ENCODE data around the gene RGL2. TPM values are rescaled to one million over a fixed set of nuclear protein-coding genes. Genes with fewer than 3 reads are reported as not detected.
A peak's percentile ranks its signal among the peaks of the same experiment; 100 is the strongest.

The RGL2 gene
- total RNA-seq, 1 experiment from 2014 or later, result 84.4 TPM

- Histone ChIP-seq H3K27me3 (ENCODE audit: control insufficient read depth, insufficient read depth, low read length) (no peaks in the 10 kb centered on the region), H3K4me3 (ENCODE audit: low read depth in 2 of 2, low read length in 2 of 2) (no peak overlapping the region), H3K36me3 (ENCODE audit: control insufficient read depth, insufficient read depth, low read length) (no peaks in the 10 kb centered on the region), H3K4me1 (ENCODE audit: control insufficient read depth, insufficient read depth, low read length) (peaks cover 25% of the 10 kb centered on the region), H3K27ac (ENCODE audit: low read length) (peak overlapping the region; percentile 81), H3K9me3 (ENCODE audit: control insufficient read depth, insufficient read depth, low read depth, low read length) (no peaks in the 10 kb centered on the region)
- CTCF ChIA-PET, result no interaction called here
- intact Hi-C loops (cut with micrococcal nuclease; ENCODE audit: unreplicated experiment), result no loop called here
- POLR2A ChIA-PET, result no interaction called here
- TF ChIP-seq SIN3A (IDR thresholded peaks at IDR 0.05; ENCODE audit: borderline replicate concordance, insufficient read depth, low read depth, low read length) (no peak), TCF7L2 (IDR thresholded peaks at IDR 0.05; ENCODE audit: low read depth, low read length) (peak; percentile 92), POLR2AphosphoS5 (IDR thresholded peaks at IDR 0.05; ENCODE audit: low read depth, low read length) (no peak)
- in situ Hi-C loops (cut with HindIII; ENCODE audit: low pct_unique_long_range_greater_than_20kb, low sequenced_read_pairs), result no loop called here
- ATAC-seq, result peak; percentile 59
- no TSS peak for BruUV-seq (replicated peaks)
- DNase-seq (ENCODE audit: low read depth, low spot score), result no peak
Observed at GRCh38 chr6:33259032-33259431, 39.7 kb downstream of the RGL2 start.

GRCh38 chr6:33254591-33254990 is 44.2 kb downstream of the RGL2 start:
- H3K4me1 ChIP-seq (ENCODE audit: control insufficient read depth, insufficient read depth, low read length), result peaks cover 23% of the 10 kb centered on the region
- ChIA-PET POLR2A (interaction anchor here (0.6 kb wide), 2 partner anchors 12 to 1411 kb away, joined by 4 to 5 read pairs; no protein-coding TSS in a partner anchor), CTCF (no interaction called here)
- no peak overlapping the region for H3K4me3 ChIP-seq (ENCODE audit: low read depth in 2 of 2, low read length in 2 of 2)
- no peaks in the 10 kb centered on the region for H3K27me3 ChIP-seq (ENCODE audit: control insufficient read depth, insufficient read depth, low read length)
- peaks cover 2% of the 10 kb centered on the region; the same call in 1 of the 2 replicates for H3K36me3 ChIP-seq (ENCODE audit: control insufficient read depth, insufficient read depth, low read length)
- no peaks in the 10 kb centered on the region for H3K9me3 ChIP-seq (ENCODE audit: control insufficient read depth, insufficient read depth, low read depth, low read length)
- intact Hi-C loops (cut with micrococcal nuclease; ENCODE audit: unreplicated experiment), result no loop called here
- ATAC-seq, result no peak
- in situ Hi-C loops (cut with HindIII; ENCODE audit: low pct_unique_long_range_greater_than_20kb, low sequenced_read_pairs), result no loop called here
- DNase-seq (ENCODE audit: low read depth, low spot score), result no peak
- no peak for TF ChIP-seq CTCF (IDR thresholded peaks at IDR 0.05)
- TF ChIP-seq SIN3A (IDR thresholded peaks at IDR 0.05; ENCODE audit: borderline replicate concordance, insufficient read depth, low read depth, low read length), result no peak
- no peak for TF ChIP-seq REST (IDR thresholded peaks at IDR 0.05; ENCODE audit: insufficient read depth in 1 of 2, low read depth in 2 of 2, low read length in 1 of 2)
- no peak for TF ChIP-seq POLR2AphosphoS5 (IDR thresholded peaks at IDR 0.05; ENCODE audit: low read depth, low read length)
- TF ChIP-seq TCF7L2 (IDR thresholded peaks at IDR 0.05; ENCODE audit: low read depth, low read length), result no peak
- BruUV-seq (replicated peaks), result no TSS peak
- H3K27ac ChIP-seq (ENCODE audit: low read length), result no peak overlapping the region

- H3K9me3 ChIP-seq (ENCODE audit: control insufficient read depth, insufficient read depth, low read depth, low read length), result no peaks in the 10 kb centered on the region
- no peak overlapping the region for H3K4me3 ChIP-seq (ENCODE audit: low read depth in 2 of 2, low read length in 2 of 2)
- POLR2A ChIA-PET, result no interaction called here
- no TSS peak for BruUV-seq (replicated peaks)
- H3K36me3 ChIP-seq (ENCODE audit: control insufficient read depth, insufficient read depth, low read length), result peaks cover 4% of the 10 kb centered on the region; the same call in 1 of the 2 replicates
- TF ChIP-seq CTCF (IDR thresholded peaks at IDR 0.05) (no peak), TCF7L2 (IDR thresholded peaks at IDR 0.05; ENCODE audit: low read depth, low read length) (no peak), SIN3A (IDR thresholded peaks at IDR 0.05; ENCODE audit: borderline replicate concordance, insufficient read depth, low read depth, low read length) (no peak), REST (IDR thresholded peaks at IDR 0.05; ENCODE audit: insufficient read depth in 1 of 2, low read depth in 2 of 2, low read length in 1 of 2) (no peak), POLR2AphosphoS5 (IDR thresholded peaks at IDR 0.05; ENCODE audit: low read depth, low read length) (no peak)
- CTCF ChIA-PET, result no interaction called here
- in situ Hi-C loops (cut with HindIII; ENCODE audit: low pct_unique_long_range_greater_than_20kb, low sequenced_read_pairs) (no loop called here), intact Hi-C loops (cut with micrococcal nuclease; ENCODE audit: unreplicated experiment) (no loop called here)
- no peak for DNase-seq (ENCODE audit: low read depth, low spot score)
- H3K4me1 ChIP-seq (ENCODE audit: control insufficient read depth, insufficient read depth, low read length), result peaks cover 14% of the 10 kb centered on the region
- no peak overlapping the region for H3K27ac ChIP-seq (ENCODE audit: low read length)
- H3K27me3 ChIP-seq (ENCODE audit: control insufficient read depth, insufficient read depth, low read length), result no peaks in the 10 kb centered on the region
- ATAC-seq, result no peak
Observed at GRCh38 chr6:33252759-33253158, 46.0 kb downstream of the RGL2 start.
